ENCODE measurements around the gene CHD9.

CHD9 gene

DNA sequence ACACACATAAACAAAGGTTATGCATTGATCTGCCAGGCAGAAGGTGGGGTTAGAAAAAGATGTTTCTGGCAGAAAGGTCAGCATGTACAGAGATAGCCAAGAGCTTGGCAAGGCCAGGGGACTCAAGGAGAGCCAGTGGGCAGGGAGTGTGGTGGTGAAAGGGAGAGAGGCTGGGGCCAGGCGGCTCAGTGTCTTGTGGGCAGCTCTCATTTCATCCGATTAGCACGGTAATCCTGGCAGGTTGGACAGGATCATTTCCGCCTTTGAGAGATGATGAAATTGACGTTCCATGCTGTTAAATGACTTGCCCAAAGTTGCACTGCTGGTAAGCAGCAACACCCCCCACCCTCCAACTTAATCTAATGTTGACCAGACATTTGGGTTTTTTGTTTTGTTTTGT, 3.6 kb downstream of the CHD9 start:
- no peak overlapping the region for H2BK12ac ChIP-seq (ENCODE audit: low read length)
- H2BK5ac ChIP-seq (ENCODE audit: low read length): no peak overlapping the region
- no peak overlapping the region for H4K8ac ChIP-seq (ENCODE audit: low read depth, low read length)
- H3K36me3 ChIP-seq (replicated peaks in 1 of 2; ENCODE audit: control insufficient read depth in 2 of 2, insufficient read depth in 2 of 2, low read length in 2 of 2): no peaks in the 10 kb centered on the region
- no peak overlapping the region for H3K4me3 ChIP-seq (ENCODE audit: low read length in 2 of 2)
- H3K14ac ChIP-seq (ENCODE audit: low read length): no peak overlapping the region
- H3K9ac ChIP-seq (ENCODE audit: low read depth, low read length, poor library complexity): no peak overlapping the region
- no peak overlapping the region for H2BK120ac ChIP-seq (ENCODE audit: low read depth, low read length)
- H3K27ac ChIP-seq (replicated peaks; ENCODE audit: low read length): no peak overlapping the region
- H3K27me3 ChIP-seq (ENCODE audit: control insufficient read depth in 3 of 3, insufficient read depth in 3 of 3, low read depth in 1 of 3, low read length in 3 of 3): no peaks in the 10 kb centered on the region
- H2AFZ ChIP-seq (ENCODE audit: low read length): no peak overlapping the region
- DNase-seq (ENCODE audit: low spot score): no peak
- no peak overlapping the region for H2BK15ac ChIP-seq (ENCODE audit: low read length)
- no peak overlapping the region for H3K18ac ChIP-seq (ENCODE audit: low read length)
- H3K23ac ChIP-seq (ENCODE audit: low read depth, low read length, poor library complexity): no peak overlapping the region
- H3K4me1 ChIP-seq (ENCODE audit: control insufficient read depth in 2 of 2, insufficient read depth in 1 of 2, low read depth in 1 of 2, low read length in 2 of 2): peaks cover 8 to 10% of the 10 kb centered on the region in 2 donors
- H3K79me1 ChIP-seq (ENCODE audit: low read depth, low read length): no peaks in the 10 kb centered on the region
- H3K4me2 ChIP-seq (ENCODE audit: insufficient read depth, low read length, poor library complexity, severe bottlenecking): no peak overlapping the region
- H4K91ac ChIP-seq (ENCODE audit: low read depth, low read length, poor library complexity): no peak overlapping the region
- WGBS, 2 donors (ENCODE audit: extremely low coverage in 2 of 2, insufficient read length in 2 of 2, insufficient replicate concordance in 1 of 2): no CpG with 5 or more reads among the region's 5 CpGs
- no peak overlapping the region for H3K4ac ChIP-seq (ENCODE audit: low read length)
- H2AK5ac ChIP-seq (ENCODE audit: low read depth, low read length): peak overlapping the region; percentile 26
- no peaks in the 10 kb centered on the region for H3K9me3 ChIP-seq (replicated peaks in 1 of 2; ENCODE audit: control insufficient read depth in 2 of 2, insufficient read depth in 1 of 2, low read depth in 1 of 2, low read length in 2 of 2)

DNA sequence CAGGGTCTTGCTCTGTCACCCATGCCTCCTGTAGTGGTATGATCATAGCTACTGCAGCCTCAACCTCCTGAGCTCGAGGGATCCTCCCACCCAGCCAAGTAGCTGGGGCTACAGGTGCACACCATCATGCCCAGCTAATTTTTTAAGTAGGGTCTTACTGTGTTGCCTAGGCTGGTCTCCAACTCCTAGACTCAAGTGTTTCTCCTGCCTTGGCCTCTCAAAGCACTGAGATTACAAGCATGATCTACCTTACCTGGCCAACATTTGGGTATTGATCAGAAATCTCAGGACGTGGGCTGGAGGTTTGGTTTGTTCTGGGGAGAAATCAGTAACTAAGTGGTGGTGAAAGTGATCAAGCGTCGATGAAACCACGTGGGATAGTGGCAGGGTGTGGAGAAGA, 4.1 kb downstream of the CHD9 start:
- Histone ChIP-seq H4K91ac (ENCODE audit: low read depth, low read length, poor library complexity) (no peak overlapping the region), H2BK5ac (ENCODE audit: low read length) (no peak overlapping the region), H3K79me1 (ENCODE audit: low read depth, low read length) (no peaks in the 10 kb centered on the region), H2BK15ac (ENCODE audit: low read length) (no peak overlapping the region), H2AFZ (ENCODE audit: low read length) (no peak overlapping the region), H2BK12ac (ENCODE audit: low read length) (no peak overlapping the region), H3K36me3 (replicated peaks in 1 of 2; ENCODE audit: control insufficient read depth in 2 of 2, insufficient read depth in 2 of 2, low read length in 2 of 2) (no peaks in the 10 kb centered on the region), H3K9ac (ENCODE audit: low read depth, low read length, poor library complexity) (no peak overlapping the region), H3K18ac (ENCODE audit: low read length) (no peak overlapping the region), H3K23ac (ENCODE audit: low read depth, low read length, poor library complexity) (no peak overlapping the region), H3K4me2 (ENCODE audit: insufficient read depth, low read length, poor library complexity, severe bottlenecking) (no peak overlapping the region), H4K8ac (ENCODE audit: low read depth, low read length) (no peak overlapping the region), H3K4ac (ENCODE audit: low read length) (no peak overlapping the region), H2BK120ac (ENCODE audit: low read depth, low read length) (no peak overlapping the region), H2AK5ac (ENCODE audit: low read depth, low read length) (peak overlapping the region; percentile 26), H3K4me1 (ENCODE audit: control insufficient read depth in 2 of 2, insufficient read depth in 1 of 2, low read depth in 1 of 2, low read length in 2 of 2) (peaks cover 8 to 10% of the 10 kb centered on the region in 2 donors), H3K27me3 (ENCODE audit: control insufficient read depth in 3 of 3, insufficient read depth in 3 of 3, low read depth in 1 of 3, low read length in 3 of 3) (no peaks in the 10 kb centered on the region), H3K4me3 (ENCODE audit: low read length in 2 of 2) (no peak overlapping the region), H3K14ac (ENCODE audit: low read length) (no peak overlapping the region), H3K9me3 (replicated peaks in 1 of 2; ENCODE audit: control insufficient read depth in 2 of 2, insufficient read depth in 1 of 2, low read depth in 1 of 2, low read length in 2 of 2) (no peaks in the 10 kb centered on the region), H3K27ac (replicated peaks; ENCODE audit: low read length) (no peak overlapping the region)
- DNase-seq (ENCODE audit: low spot score): no peak
- no CpG with 5 or more reads among the region's 5 CpGs for WGBS, 2 donors (ENCODE audit: extremely low coverage in 2 of 2, insufficient read length in 2 of 2, insufficient replicate concordance in 1 of 2)

DNA sequence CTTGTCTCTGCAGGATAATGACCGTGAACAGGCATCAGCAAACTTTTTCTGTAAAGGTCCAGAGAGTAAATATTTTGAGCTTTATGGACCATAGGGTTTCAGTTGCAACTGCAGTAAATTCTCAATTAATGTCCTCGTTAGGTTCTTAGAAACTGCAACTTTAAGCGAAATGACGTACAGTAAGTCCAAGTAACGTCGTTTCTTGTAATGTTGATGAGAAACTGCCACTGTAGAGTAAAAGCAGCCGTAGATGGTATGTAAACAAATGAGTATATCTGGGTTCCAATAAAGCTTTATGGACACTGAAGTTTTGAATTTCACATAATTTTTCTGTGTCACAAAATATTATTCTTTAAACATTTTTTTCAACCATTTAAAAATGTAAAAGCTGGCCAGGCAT, 4.9 kb downstream of the CHD9 start:
- H2AK5ac ChIP-seq (ENCODE audit: low read depth, low read length): no peak overlapping the region
- no peak overlapping the region for H3K4me2 ChIP-seq (ENCODE audit: insufficient read depth, low read length, poor library complexity, severe bottlenecking)
- H3K14ac ChIP-seq (ENCODE audit: low read length): no peak overlapping the region
- no peaks in the 10 kb centered on the region for H3K79me1 ChIP-seq (ENCODE audit: low read depth, low read length)
- H3K18ac ChIP-seq (ENCODE audit: low read length): no peak overlapping the region
- no peak overlapping the region for H4K91ac ChIP-seq (ENCODE audit: low read depth, low read length, poor library complexity)
- peaks cover 2 to 6% of the 10 kb centered on the region in 2 donors for H3K4me1 ChIP-seq (ENCODE audit: control insufficient read depth in 2 of 2, insufficient read depth in 1 of 2, low read depth in 1 of 2, low read length in 2 of 2)
- no peak overlapping the region for H3K23ac ChIP-seq (ENCODE audit: low read depth, low read length, poor library complexity)
- no peak overlapping the region for H3K4ac ChIP-seq (ENCODE audit: low read length)
- no peak overlapping the region for H3K4me3 ChIP-seq (ENCODE audit: low read length in 2 of 2)
- no peaks in the 10 kb centered on the region for H3K27me3 ChIP-seq (ENCODE audit: control insufficient read depth in 3 of 3, insufficient read depth in 3 of 3, low read depth in 1 of 3, low read length in 3 of 3)
- H3K9me3 ChIP-seq (replicated peaks in 1 of 2; ENCODE audit: control insufficient read depth in 2 of 2, insufficient read depth in 1 of 2, low read depth in 1 of 2, low read length in 2 of 2): no peaks in the 10 kb centered on the region
- H2BK120ac ChIP-seq (ENCODE audit: low read depth, low read length): no peak overlapping the region
- H3K27ac ChIP-seq (replicated peaks; ENCODE audit: low read length): no peak overlapping the region
- no peak overlapping the region for H2BK15ac ChIP-seq (ENCODE audit: low read length)
- no peak for DNase-seq (ENCODE audit: low spot score)
- H2AFZ ChIP-seq (ENCODE audit: low read length): no peak overlapping the region
- H3K36me3 ChIP-seq (replicated peaks in 1 of 2; ENCODE audit: control insufficient read depth in 2 of 2, insufficient read depth in 2 of 2, low read length in 2 of 2): no peaks in the 10 kb centered on the region
- H4K8ac ChIP-seq (ENCODE audit: low read depth, low read length): no peak overlapping the region
- WGBS, 2 donors (ENCODE audit: extremely low coverage in 2 of 2, insufficient read length in 2 of 2, insufficient replicate concordance in 1 of 2): no CpG with 5 or more reads among the region's 7 CpGs
- no peak overlapping the region for H3K9ac ChIP-seq (ENCODE audit: low read depth, low read length, poor library complexity)
- no peak overlapping the region for H2BK5ac ChIP-seq (ENCODE audit: low read length)
- no peak overlapping the region for H2BK12ac ChIP-seq (ENCODE audit: low read length)

DNA sequence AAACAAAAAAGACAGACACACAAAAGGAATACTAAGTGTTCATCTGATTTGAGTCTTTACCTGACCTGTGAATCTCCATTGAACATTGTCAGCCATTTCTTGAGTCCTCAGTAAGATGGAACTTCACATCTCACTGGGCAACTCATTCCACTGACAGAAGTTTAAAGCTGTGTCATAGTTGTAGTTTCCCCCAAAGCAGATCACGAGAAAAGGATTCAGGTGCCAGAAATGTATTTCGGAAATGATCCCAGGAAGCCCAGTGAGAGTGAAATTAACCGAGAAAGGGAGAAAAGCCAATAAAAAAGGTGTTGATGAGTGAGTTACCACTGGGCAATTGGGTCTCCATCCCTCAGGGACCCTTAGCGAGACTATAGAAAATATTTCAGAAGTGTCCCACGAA, 6.5 kb downstream of the CHD9 start:
- WGBS, 2 donors (ENCODE audit: extremely low coverage in 2 of 2, insufficient read length in 2 of 2, insufficient replicate concordance in 1 of 2): no CpG with 5 or more reads among the region's 5 CpGs
- H3K9me3 ChIP-seq (replicated peaks in 1 of 2; ENCODE audit: control insufficient read depth in 2 of 2, insufficient read depth in 1 of 2, low read depth in 1 of 2, low read length in 2 of 2): no peaks in the 10 kb centered on the region

More for the DNA sequence above, 6.5 kb downstream of the CHD9 start:
- Histone ChIP-seq H3K4me3 (ENCODE audit: low read length in 2 of 2) (no peak overlapping the region), H2BK5ac (ENCODE audit: low read length) (no peak overlapping the region), H3K27me3 (ENCODE audit: control insufficient read depth in 3 of 3, insufficient read depth in 3 of 3, low read depth in 1 of 3, low read length in 3 of 3) (no peaks in the 10 kb centered on the region), H2BK120ac (ENCODE audit: low read depth, low read length) (no peak overlapping the region), H3K23ac (ENCODE audit: low read depth, low read length, poor library complexity) (no peak overlapping the region), H3K14ac (ENCODE audit: low read length) (no peak overlapping the region), H3K27ac (replicated peaks; ENCODE audit: low read length) (no peak overlapping the region), H4K91ac (ENCODE audit: low read depth, low read length, poor library complexity) (no peak overlapping the region), H3K36me3 (replicated peaks in 1 of 2; ENCODE audit: control insufficient read depth in 2 of 2, insufficient read depth in 2 of 2, low read length in 2 of 2) (peaks cover 0 to 3% of the 10 kb centered on the region in 2 donors), H3K4me1 (ENCODE audit: control insufficient read depth in 2 of 2, insufficient read depth in 1 of 2, low read depth in 1 of 2, low read length in 2 of 2) (peaks cover 2 to 9% of the 10 kb centered on the region in 2 donors), H3K9ac (ENCODE audit: low read depth, low read length, poor library complexity) (no peak overlapping the region), H3K18ac (ENCODE audit: low read length) (no peak overlapping the region), H2AK5ac (ENCODE audit: low read depth, low read length) (no peak overlapping the region), H2BK12ac (ENCODE audit: low read length) (no peak overlapping the region), H2AFZ (ENCODE audit: low read length) (no peak overlapping the region), H2BK15ac (ENCODE audit: low read length) (no peak overlapping the region), H4K8ac (ENCODE audit: low read depth, low read length) (no peak overlapping the region), H3K4me2 (ENCODE audit: insufficient read depth, low read length, poor library complexity, severe bottlenecking) (no peak overlapping the region), H3K4ac (ENCODE audit: low read length) (no peak overlapping the region), H3K79me1 (ENCODE audit: low read depth, low read length) (no peaks in the 10 kb centered on the region)
- DNase-seq (ENCODE audit: low spot score): no peak

Measured in neuronal stem cell (in vitro differentiated cells).